ENCODE data around the gene RAVER2.

Gene RAVER2

DNA sequence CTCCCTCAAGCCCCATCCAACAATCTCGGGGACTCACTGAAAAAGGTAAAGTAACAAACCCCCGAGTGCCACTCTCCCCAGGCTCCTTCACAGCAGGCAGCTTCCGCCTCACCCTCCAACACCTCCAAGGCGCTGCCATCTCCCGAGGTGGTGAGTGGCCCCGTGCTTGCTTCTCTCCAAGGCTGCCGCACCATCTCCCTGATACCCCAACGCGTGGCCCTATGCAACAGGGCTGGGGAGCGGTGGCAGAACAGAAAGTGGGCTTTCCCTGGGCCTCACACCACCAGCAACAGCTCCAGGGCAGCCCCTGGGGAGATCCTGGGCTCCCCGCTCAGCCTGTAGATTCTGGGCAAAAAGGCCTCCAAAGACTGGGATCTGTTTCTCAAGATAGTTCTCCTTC, 105.1 kb downstream of the RAVER2 start:
- FAIRE-seq, result no peak

DNA sequence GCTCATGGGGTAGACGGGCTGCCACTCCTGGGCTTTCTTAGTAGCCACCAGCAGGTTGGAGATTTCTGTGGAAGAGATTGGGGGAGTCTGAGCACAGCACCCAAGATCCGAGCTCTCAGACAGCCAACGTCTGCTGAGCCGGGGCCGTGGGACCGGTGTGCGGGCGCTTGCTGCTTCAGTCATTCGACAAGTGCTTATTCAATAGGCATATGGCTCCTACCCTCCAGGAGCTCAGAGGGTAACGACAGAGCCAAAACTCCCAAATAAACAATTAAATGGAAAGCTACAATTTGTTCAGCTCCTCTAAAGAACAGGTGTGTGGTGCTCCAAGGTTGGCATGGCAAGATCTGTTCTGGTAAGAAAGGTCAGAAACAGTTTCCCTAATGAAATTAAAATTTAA, 106.0 kb downstream of the RAVER2 start:
- no peak for FAIRE-seq

DNA sequence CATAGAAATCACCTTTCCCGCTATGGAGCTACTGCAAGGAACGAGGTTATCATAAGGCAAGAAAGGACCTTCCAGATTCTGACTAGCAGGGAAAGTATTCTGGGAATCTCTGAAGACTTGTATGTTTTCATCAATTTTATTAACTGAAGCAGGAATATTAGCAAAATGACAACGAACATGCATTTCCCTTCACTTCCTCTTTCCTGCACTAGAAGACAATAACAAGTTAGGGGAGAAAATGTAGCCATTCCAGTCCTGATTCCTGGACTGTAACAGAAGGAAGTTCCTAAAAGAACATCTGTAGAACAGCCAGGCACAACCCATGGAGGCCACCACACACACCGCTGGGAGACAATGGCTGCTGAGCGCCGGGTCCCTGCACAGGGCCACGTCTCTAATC, 106.8 kb downstream of the RAVER2 start:
- FAIRE-seq, result no peak

DNA sequence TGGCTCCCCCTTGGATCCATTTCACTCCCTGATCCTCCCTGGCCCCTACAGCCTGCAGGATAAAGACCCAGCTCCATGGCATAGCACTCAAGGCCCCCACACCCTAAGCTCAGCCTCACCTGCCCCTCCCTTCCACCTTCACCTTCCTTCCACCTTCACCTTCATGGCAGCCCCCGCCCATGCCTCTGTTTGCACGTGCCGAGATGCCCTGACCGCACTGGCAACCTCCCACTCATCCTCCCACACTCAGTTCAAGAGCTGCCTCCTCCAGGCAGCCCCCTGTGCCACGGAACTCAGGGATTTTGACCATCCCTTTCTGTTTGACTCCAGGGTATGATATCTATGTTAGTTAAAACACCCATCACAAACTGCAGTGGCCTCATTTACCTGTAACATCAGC, 109.8 kb downstream of the RAVER2 start:
- no peak for FAIRE-seq

DNA sequence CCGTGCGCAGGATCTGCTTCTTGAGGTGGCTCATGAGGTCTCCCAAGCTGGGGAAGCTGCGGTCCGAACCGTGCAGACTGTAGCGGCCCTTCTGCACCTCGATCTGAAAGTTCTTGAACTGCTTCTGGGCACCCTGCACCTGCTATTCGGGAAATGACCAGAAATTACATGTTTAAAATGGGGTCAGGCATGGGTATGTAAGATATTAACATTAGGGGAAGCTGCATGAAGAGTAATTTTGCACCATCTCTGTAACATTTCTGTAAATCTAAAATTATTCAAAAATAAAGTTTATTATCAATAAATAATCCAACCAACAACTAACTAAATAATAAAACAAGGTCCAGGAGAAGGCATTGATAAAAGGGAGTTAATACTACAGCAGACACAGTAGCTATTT, 110.7 kb downstream of the RAVER2 start:
- FAIRE-seq, result no peak

DNA sequence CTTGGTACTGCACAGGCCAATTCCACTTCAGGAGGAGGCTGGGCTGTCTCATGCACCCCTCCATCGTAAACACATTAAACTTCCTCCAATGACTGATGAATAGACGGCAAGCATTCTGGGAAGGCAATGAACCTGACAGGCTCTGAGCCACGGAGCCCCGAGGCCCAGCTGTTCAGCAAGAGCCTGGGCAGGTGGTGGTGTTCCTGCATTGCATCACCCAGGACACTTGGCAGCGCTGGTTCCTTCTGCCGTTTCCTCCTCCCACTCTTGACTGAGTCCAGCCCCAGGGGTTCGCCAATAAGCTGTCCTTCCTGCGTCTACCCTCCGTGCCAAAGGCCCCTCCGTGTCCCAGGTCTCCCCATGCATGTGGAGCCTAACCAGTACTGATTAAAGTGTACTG, 111.7 kb downstream of the RAVER2 start:
- FAIRE-seq, result no peak

DNA sequence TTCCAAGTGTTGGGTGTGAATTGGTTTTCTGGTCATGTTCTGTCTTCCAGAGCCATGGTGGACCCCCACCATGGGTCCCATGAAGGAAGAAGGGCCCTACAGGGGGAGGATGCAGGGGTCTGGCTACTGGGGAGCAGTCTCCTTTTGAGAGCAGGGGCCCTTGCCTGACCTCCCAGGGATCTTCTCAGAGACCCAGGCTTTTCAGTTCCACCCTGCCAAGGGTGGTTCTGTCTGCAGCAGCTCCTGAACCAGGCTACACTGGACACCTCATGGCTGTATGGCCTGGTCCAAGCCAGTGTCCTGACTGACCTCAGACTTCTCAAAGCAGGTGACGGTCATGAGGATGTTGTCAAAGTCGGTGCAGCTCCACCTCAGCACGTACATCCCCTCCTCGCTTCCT, 112.5 kb downstream of the RAVER2 start:
- FAIRE-seq, result no peak

DNA sequence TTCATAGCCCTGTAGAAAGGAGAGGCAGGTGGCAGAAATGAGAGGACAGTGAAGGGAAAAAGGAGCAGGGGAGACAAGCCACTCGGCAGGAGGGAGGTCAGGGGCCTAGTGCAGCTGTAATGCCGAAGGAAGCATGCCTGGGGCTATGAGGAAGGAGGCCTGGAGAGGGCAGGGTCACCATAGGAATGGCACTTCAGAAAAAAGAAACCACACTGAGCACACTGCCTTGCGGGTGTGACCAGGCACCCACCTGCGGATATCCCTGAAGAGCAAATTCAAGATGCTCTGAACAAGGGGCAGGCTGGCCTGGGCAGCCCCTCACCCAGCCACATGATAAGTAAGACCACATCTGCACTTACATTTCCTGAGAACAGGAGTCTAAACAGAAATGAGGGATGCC, 116.7 kb downstream of the RAVER2 start:
- no peak for FAIRE-seq

DNA sequence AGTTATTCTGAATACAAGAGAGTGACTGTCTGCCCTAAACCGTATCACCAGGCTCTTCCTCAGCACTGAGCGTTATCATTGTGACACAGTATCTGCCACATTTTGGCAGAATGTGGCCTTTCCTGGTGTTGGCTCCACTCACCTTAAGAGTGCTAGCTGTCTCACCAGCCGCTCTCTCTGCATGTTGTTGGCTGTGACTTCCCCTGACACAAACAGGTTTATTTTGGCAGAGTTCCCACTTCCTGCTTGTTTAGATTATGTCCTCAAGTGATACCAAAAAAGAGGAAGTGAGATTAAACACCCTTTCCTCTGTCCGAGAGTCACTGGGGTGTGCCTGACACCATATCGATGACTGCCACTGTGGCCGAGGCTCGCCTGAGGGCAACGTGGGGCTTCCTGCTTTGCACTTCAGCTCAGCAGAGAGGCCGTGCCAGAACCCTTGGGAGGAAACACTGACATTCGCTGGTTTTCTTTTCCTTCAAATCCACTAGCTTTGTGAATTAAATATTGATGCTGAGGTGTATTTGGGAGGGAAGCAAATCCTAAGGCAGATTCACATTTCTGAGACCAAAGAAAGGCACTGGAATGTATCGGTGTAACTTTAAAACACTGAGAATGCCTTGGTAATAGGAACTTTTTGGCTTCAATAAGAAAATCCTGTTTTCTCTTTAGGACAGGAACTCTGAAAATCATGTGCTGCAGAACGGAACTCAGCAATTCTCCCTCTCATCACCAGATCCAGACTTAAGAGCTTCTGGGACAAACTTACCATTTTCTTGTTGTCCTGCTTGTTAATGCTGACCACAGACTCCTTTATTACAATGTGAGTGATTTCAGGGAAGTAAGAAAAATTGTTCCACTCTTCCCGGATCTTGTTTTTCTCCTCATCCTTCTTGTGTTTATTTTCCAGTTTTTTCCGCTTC, 119.4 kb downstream of the RAVER2 start:
- FAIRE-seq, result no peak

DNA sequence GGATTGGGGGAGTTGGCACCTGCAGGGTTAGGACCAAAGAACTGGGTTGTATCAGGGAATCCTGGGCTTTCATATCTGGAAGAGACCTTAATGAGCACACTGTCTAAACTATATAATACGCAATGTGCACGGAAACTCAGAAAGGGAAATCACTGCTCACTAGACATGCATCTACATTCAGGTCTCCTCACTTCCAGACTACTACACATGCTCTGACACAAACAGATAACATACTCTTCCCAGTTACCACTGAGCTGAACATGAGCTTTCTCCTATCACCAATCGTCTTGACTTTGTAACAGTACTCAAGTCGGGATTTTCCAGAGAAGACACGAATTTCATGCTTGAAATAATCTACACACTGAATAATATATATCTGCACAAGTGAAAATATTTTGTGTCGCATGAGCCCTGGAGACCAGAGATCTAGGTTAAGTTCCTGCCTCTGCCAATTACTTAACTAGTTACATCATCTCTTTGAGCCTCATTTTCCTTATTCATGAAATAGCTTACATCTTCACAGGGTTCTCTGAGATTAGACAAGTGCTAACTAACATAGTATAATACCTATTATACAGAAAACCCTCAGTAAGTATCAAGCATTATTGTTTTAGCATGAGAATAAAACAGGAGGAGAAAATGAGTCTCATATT, 120.4 kb downstream of the RAVER2 start:
- FAIRE-seq, result no peak

DNA sequence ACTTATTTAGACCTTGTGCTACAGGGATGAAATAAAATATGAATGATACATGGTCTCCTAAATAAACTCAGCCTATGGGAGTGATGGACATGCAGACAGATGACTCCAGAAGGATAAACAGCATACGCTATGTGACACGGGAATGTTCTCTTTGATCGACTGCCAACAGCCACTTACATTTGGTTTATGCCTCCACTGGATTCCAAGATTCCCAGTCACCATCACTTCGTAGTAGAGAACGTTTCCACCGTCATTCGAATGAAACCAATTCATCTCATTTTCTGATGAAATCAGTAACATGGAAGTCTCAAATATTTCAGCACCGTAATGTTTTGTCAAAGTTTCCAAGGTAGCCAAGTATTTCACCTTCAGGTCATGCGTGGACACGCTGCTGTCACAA, 121.8 kb downstream of the RAVER2 start:
- FAIRE-seq, result no peak

DNA sequence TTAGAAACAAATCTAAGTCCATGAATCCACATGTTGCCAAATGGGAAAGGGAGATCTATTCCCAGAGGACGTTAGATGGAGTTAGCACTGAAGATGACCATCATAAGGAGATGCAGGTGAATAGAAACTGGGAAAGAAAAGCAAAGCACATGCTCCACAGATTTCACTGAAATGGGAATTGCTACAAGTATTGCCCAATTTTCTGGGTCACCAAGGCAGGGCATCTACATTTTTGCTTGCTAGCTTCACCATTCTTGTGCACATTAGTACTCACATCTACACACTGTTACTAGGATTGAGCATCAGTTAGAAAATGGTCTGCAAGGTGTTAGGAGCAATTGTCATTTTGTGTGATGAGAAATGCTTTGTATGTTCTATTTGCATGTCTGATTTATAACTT, 122.4 kb downstream of the RAVER2 start:
- no peak for FAIRE-seq

DNA sequence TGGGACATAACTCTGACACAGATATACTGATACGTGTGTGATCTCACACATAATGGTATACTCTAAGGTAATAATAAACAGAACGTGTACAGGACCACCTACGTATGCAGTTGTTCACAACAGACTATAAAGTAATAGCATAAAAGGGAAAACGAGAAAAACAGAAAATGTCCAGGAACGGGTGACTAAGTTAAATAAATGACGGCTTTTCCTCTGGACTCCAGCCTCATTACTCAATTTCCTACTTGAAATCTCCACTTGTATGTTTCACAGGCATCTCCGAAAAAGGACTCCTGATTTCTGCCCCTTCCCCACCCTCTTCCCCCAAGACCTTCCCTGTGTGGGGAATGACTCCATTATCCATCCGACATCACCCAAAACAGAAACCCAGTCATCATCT, 126.4 kb downstream of the RAVER2 start:
- no peak for FAIRE-seq

DNA sequence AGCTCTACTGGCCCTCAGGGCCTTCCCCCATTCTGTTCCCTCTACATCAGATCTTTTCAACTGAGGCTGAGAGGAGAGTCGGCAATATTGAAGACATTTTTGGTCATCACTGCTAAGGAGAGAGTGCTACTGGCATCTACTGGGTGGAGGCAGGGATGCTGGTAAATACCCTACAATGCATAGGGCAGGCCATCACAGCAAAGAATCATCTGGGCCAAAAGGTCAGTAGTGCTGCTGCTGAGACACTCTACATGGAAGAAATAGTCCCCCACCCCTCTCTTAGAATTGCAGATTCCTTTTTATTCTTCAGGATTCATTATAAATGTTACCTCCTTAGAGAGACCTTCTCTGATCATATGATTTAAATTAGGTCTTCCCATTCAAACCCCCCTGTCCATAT, 127.2 kb downstream of the RAVER2 start:
- FAIRE-seq, result no peak

DNA sequence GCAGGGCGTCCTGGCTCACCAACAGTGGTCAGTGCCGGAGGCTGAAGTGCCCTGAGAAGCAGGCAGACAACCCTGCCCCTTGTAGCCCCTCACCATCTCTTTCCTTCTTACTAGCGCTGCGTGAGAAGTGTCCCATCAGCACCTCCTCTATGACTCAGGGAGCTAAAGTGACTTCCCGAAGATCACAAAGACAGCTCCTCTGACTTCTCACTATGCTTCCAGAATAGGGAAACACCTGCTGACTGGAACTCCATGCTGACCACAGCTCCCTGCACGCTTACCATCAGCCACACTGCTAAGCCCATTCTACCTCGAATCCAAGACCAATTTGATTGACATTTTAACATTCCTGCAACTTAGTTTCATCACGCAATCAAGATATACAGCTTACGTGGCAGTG, 128.7 kb downstream of the RAVER2 start:
- no peak for FAIRE-seq

DNA sequence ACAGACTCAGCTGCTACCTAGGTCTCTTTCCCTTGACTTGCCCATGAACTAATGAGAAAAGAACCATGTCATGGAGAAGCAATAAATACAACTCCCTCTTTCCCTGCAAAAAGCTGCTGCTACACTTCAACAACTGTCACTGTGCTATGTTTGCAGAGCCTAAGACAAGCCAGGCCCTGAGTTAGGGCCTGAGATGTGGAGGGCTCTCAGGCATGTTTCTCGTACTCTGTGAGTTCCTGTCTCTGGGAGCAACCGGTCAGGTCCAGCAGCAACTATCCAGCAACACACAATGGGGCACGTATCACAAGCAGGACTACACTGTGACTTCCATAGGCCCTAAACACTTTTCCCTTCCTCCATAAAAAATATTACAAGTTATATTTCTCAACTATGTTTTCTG, 129.8 kb downstream of the RAVER2 start:
- FAIRE-seq, result no peak

DNA sequence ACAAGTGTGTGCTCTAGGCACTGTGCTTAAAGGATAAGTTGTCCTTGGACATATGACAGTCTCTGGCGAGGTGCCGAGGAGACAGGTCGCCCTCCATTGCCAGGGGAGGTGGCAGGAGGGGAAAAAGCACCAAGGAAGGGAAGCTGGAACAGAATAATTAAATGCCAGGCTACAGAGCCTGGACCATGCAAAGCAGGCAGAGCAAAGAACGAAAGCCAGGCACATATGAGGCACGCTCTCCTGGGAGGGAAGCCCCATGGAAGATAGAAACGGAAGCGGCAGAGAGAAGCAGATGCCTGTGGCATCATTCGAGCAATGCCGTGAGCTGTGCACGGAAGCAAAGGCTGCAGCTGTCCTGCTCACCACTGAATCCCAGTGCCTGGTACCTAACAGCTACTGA, 130.2 kb downstream of the RAVER2 start:
- FAIRE-seq, result no peak

DNA sequence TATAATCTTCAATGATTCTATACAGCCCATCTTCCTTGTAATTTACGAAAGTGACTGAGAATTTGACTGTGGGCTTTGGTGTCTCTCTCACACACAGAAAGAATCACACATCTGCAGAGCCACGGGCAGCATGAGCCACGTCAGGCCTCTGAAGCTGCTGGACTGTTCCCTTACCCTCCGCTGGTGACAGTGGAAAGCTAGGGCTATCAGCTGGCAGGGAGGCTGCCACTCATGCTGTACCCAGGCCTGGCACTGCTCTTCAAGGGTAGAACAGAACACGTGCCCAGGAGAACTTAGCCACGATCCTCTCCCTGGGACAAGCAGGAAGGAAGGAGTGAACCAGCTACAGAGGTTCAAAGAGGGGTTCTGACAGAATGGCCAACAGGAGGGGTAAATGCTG, 130.7 kb downstream of the RAVER2 start:
- no peak for FAIRE-seq

DNA sequence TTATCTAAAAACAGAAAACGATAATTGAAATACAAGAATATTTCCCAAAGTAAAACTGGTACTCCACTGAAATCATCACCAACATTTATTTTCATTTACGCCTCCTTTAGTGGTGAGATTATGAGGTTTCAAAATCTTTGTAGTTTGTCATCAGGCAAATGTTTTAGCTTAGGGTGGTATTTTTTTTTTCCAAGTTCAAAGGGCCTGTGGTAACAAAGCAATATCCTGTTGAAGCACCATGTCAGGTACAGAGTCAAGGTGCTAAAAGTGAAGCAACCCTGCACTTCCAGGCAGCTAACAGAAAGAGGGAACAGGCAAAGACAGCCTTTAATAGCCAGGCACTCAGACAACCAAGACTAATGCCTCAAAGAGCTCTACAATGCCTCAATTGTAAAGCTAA, 132.3 kb downstream of the RAVER2 start:
- no peak for FAIRE-seq

DNA sequence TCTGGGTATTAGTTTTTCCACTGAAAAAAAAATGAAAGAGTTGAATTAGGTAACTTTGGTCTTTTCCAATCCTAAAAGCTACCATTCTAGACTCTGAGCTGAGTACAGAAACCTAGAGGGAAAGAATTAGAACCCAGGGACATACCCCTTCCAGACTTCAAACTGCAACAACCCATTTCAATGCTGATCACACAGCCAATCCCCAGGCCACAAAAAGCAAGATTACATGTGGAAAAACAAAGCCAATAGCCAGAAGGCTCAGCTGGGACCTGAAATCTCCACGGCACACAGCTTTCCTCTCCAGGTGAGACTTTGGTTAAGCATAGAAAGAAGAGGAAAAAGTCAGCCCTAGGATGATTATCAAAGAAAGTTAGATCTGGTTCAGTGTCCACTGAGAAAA, 132.7 kb downstream of the RAVER2 start:
- FAIRE-seq, result no peak

DNA sequence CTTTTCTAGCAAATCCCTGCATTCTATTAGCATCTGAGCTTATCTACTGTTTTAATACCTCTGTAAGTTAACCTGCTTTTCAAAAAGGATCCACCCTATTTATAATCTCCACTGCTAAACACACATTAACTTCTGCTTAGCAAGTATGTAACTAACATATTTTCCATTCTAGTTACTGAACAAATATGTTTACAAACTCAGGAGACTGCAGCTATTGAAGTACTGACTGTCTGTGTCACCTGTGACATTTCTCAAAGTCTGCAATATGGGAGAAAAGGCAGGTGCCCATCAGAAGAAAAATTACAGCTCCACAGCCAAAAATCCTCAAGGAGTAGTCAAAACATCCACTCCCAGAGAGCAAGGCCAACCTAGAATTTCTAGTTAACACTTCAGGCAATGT, 133.2 kb downstream of the RAVER2 start:
- FAIRE-seq, result no peak

DNA sequence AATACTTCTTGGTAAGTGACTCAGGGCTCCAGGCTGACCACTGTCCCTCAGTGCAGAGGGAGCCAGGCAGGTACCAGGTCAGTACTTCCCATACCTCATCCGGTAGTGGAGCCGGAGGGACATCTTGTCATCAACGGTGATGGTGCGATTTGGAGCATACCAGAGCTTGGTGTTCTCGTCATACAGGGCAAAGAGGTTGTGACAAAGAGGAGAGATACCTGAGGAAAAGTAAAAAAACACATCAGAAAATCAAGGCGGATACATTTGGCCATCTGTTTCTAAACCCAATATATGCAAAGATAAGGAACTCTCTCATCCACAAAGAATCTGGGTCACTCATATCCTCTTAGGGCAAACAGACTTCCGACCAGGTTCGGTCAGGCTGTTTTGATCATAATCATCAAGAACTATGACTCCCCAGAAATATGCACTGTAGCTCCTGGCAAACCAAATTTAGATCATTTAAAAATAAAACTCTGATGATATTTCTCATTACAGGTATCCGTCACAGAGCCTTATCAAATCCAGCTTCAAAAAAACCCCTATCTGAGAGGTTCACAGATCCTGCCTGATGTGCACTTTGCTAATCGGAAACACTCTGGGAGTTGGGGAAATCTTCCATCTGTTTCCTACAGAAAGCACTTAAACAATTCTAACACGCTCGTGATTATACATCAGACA, 134.2 kb downstream of the RAVER2 start:
- no peak for FAIRE-seq

DNA sequence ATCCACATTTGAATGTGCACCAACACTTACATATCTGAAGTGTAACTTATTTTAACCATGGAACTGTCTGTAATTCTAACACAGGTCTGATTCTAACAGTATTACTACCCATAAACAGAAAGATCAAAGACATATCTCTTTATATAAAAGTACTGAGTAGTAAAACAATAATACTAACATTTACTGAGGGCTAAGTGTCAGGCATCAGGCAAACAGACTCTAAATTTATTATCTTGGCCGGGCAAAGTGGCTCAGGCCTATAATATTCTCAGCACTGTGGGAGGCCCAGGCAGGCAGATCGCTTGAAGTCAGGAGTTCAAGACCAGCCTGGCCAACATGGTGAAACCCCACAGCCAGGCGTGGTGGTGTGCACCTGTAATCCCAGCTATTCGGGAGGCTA, 135.6 kb downstream of the RAVER2 start:
- no peak for FAIRE-seq

DNA sequence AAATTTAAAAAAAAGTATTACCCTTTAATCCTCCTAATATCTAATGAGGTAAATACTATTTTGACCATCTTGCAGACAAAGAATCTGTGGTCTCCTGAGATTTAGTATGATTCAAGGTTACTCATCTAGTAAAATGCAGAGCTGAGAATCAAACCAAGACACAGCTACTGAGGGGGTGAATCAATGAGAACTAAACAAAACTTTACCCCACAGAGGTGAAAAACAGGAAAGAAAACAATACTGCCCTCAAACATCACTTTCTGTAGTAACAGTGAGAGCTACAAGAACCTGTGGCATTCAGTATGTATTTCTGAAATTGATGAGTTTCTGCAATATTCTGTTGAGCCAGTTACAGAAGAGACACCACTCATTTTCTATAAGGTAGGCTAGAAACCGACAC, 136.4 kb downstream of the RAVER2 start:
- no peak for FAIRE-seq
